NCI-H128 (cell line): ENCODE data around the gene KPNA3.

Experiments
- DNase-seq: peaks from one replicate; lab custom pipeline; 2025; ENCODE audit not compliant: unreplicated experiment; lab: John Stamatoyannopoulos, UW

KPNA3 gene

GRCh38 chr13:49679246-49679645, 113.2 kb downstream of the KPNA3 start:
- DNase-seq: no peak

- no peak for DNase-seq
Observed at GRCh38 chr13:49678191-49678914, 114.1 kb downstream of the KPNA3 start.

- no peak for DNase-seq
Observed at GRCh38 chr13:49676581-49677298, 115.7 kb downstream of the KPNA3 start.

GRCh38 chr13:49670828-49671227, 121.7 kb downstream of the KPNA3 start:
- DNase-seq: no peak

- DNase-seq: peak; percentile 23
Observed at GRCh38 chr13:49669735-49670309, 122.7 kb downstream of the KPNA3 start.

- no peak for DNase-seq
Observed at GRCh38 chr13:49667773-49668172, 124.7 kb downstream of the KPNA3 start.

GRCh38 chr13:49664606-49665005, 127.9 kb downstream of the KPNA3 start:
- DNase-seq: no peak

- no peak for DNase-seq
Observed at GRCh38 chr13:49657241-49657641, 135.2 kb downstream of the KPNA3 start.

GRCh38 chr13:49655906-49656305, 136.6 kb downstream of the KPNA3 start:
- no peak for DNase-seq

GRCh38 chr13:49654011-49654410, 138.5 kb downstream of the KPNA3 start:
- no peak for DNase-seq

GRCh38 chr13:49653478-49653877, 139.0 kb downstream of the KPNA3 start:
- DNase-seq: no peak

- no peak for DNase-seq
Observed at GRCh38 chr13:49652355-49653305, 139.9 kb downstream of the KPNA3 start.

GRCh38 chr13:49651570-49652354, 140.7 kb downstream of the KPNA3 start:
- no peak for DNase-seq

- DNase-seq: no peak
Observed at GRCh38 chr13:49649963-49650312, 142.5 kb downstream of the KPNA3 start.
